Ovary (tissue), 3 donors: ENCODE results near the gene TMIE.

ENCODE experiments used
- POLR2A ChIP-seq: fragments of 450-650 bp; IDR thresholded peaks from one replicate; pipeline ENCODE4 v1.6.1; 2017; ENCODE audit warnings: antibody characterized with exemption, mild to moderate bottlenecking, moderate library complexity
- TF ChIP-seq, protein P1 (sequence below), 3 donors: fragments of 450-650 bp in 2 of 3; fragments of 200-600 bp in 1 of 3; IDR thresholded peaks; one replicate each; pipeline versions ENCODE4 v1.5.1 to v1.8.0; 2016 to 2022; ENCODE audit warnings: antibody characterized with exemption in 3 of 3, mild to moderate bottlenecking in 1 of 3
- donor health status: DM: no; HTN: no; CAD: no.

DNA sequence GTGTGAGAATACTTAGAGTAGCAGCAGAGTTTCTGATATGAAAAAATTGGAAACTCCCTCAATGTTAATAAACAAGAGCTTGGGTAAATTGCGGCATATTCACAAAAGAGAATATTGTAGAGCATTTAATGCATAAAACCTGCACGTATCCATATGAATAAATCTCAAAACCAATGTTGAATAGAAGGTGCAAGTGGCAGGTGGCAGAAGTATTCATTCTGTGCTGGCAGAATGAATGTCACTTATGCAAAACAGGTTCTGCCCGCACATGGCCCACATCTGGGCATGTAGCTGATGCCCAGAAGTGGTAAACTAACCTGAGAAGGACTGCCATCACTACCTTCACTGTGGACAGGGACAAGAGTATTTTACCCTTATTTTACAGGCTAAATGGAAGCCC, 30.6 kb downstream of the TMIE start:
- TF ChIP-seq, protein P1, sequence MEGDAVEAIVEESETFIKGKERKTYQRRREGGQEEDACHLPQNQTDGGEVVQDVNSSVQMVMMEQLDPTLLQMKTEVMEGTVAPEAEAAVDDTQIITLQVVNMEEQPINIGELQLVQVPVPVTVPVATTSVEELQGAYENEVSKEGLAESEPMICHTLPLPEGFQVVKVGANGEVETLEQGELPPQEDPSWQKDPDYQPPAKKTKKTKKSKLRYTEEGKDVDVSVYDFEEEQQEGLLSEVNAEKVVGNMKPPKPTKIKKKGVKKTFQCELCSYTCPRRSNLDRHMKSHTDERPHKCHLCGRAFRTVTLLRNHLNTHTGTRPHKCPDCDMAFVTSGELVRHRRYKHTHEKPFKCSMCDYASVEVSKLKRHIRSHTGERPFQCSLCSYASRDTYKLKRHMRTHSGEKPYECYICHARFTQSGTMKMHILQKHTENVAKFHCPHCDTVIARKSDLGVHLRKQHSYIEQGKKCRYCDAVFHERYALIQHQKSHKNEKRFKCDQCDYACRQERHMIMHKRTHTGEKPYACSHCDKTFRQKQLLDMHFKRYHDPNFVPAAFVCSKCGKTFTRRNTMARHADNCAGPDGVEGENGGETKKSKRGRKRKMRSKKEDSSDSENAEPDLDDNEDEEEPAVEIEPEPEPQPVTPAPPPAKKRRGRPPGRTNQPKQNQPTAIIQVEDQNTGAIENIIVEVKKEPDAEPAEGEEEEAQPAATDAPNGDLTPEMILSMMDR (IDR thresholded peaks at IDR 0.05) = no peak
- TF ChIP-seq POLR2A = no peak
